GM21423 (cell line): ENCODE data around the gene JAZF1.
"Not testable (repeated sequence)": the region's sequence is repeated elsewhere in the genome, so short reads cannot be mapped to it uniquely, and the experiment has no call there.

Experiments
- ATAC-seq: cut with Tn5 transposase; IDR thresholded peaks from one replicate; pipeline ENCODE4 v1.9.1; 2021; ENCODE audit warnings: mild to moderate bottlenecking, moderate library complexity; ENCODE audit not compliant: unreplicated experiment

JAZF1 gene

GRCh38 chr7:27861747-27862146 is 318.8 kb downstream of the JAZF1 start:
- ATAC-seq = no peak

- ATAC-seq = no peak
Observed at GRCh38 chr7:27860800-27861199, 319.8 kb downstream of the JAZF1 start.

- not testable (repeated sequence) for ATAC-seq
Observed at GRCh38 chr7:27856703-27857485, 323.7 kb downstream of the JAZF1 start.

- ATAC-seq = no peak
Observed at GRCh38 chr7:27850531-27850930, 330.1 kb downstream of the JAZF1 start.

- ATAC-seq = no peak
Observed at GRCh38 chr7:27846388-27846787, 334.2 kb downstream of the JAZF1 start.

- ATAC-seq = no peak
Observed at GRCh38 chr7:27843584-27844305, 336.9 kb downstream of the JAZF1 start.

GRCh38 chr7:27842851-27843250 is 337.7 kb downstream of the JAZF1 start:
- no peak for ATAC-seq

- no peak for ATAC-seq
Observed at GRCh38 chr7:27842094-27842692, 338.4 kb downstream of the JAZF1 start.

GRCh38 chr7:27840760-27841364 is 339.7 kb downstream of the JAZF1 start:
- ATAC-seq = no peak

- no peak for ATAC-seq
Observed at GRCh38 chr7:27840313-27840712, 340.3 kb downstream of the JAZF1 start.

- ATAC-seq = no peak
Observed at GRCh38 chr7:27839099-27839498, 341.5 kb downstream of the JAZF1 start.

GRCh38 chr7:27836536-27836935 is 344.1 kb downstream of the JAZF1 start:
- ATAC-seq = no peak

- no peak for ATAC-seq
Observed at GRCh38 chr7:27835376-27835775, 345.2 kb downstream of the JAZF1 start.

GRCh38 chr7:27834179-27834921 is 346.2 kb downstream of the JAZF1 start:
- no peak for ATAC-seq

GRCh38 chr7:27826357-27826756 is 354.2 kb downstream of the JAZF1 start:
- no peak for ATAC-seq

- ATAC-seq = no peak
Observed at GRCh38 chr7:27825891-27826290, 354.7 kb downstream of the JAZF1 start.

GRCh38 chr7:27822245-27822644 is 358.4 kb downstream of the JAZF1 start:
- no peak for ATAC-seq

- no peak for ATAC-seq
Observed at GRCh38 chr7:27812706-27813105, 367.9 kb downstream of the JAZF1 start.

GRCh38 chr7:27810186-27810585 is 370.4 kb downstream of the JAZF1 start:
- ATAC-seq = no peak

GRCh38 chr7:27808626-27809025 is 372.0 kb downstream of the JAZF1 start:
- ATAC-seq = no peak

- ATAC-seq = no peak
Observed at GRCh38 chr7:27804139-27804538, 376.5 kb downstream of the JAZF1 start.
